GM21515 (cell line): ENCODE data around the gene LENG9.
"Not testable (repeated sequence)": the region's sequence is repeated elsewhere in the genome, so short reads cannot be mapped to it uniquely, and the experiment has no call there.

Experiments used
- ATAC-seq: cut with Tn5 transposase; IDR thresholded peaks from one replicate; pipeline ENCODE4 v1.9.1; 2021; ENCODE audit not compliant: unreplicated experiment

Gene LENG9

DNA sequence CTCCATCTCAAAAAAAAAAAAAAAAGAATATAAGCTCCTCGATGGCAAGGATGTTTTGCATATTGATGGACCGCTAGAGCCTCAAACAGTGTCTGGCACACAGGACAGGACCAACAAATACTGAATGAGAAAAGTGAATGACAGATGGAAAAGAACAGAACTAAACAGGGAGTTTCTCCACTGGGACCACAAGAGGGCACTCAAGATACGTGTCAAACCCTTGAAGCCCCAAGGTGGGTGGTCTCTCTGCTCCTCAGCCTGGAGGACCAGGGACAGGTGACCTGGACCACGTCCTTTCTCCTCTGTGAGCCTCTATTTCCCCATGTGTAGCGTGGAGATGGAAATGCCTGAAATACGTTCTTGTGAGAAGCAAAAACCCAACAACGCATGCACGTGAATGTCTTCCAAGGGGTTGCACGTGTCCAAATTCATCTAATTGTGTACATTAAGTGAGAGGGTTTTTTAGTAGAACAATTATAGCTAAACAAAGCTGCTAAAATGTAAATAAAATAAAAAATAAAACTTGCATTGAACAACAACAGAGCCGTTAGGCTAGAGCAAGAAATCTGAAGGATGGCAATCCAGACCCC lies 15.2 kb upstream of the LENG9 start:
- ATAC-seq = no peak

DNA sequence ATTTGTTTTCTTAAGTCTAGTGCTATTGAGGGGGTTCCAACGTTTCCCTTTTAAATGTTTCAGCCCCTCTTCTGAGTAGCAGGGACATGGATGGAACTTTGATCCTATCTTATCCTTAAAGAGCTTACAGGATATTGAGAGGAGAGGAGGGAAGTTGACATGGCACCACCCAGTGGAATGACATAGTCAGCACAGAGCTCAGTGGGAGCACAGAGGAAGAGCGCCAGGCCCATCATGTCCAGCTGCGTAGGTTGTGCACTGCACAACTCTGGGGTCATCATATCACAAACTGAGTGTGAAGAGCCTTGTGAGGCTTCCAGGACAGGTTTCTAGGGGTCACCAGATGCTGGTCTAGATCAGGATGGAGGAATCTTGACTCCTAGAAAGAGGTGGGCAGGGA lies 14.1 kb upstream of the LENG9 start:
- ATAC-seq = no peak

DNA sequence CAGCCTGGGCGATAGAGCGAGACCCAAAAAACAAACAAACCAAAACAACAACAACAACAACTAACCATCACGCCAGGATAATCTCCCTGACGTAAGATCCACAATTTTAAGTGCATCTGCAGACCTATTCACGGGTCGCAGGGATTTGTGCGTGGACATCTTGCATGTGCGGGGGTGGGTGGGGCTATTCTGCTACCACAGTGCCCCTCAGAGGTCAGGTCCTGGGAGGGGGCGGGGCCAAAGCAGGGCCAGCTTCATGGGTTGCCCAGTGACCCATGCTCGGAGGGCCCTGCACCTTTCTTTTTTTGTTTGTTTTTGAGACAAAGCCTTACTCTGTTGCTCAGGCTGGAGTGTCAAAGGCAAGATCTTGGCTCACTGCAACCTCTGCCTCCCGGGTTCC lies 12.1 kb upstream of the LENG9 start:
- no peak for ATAC-seq

DNA sequence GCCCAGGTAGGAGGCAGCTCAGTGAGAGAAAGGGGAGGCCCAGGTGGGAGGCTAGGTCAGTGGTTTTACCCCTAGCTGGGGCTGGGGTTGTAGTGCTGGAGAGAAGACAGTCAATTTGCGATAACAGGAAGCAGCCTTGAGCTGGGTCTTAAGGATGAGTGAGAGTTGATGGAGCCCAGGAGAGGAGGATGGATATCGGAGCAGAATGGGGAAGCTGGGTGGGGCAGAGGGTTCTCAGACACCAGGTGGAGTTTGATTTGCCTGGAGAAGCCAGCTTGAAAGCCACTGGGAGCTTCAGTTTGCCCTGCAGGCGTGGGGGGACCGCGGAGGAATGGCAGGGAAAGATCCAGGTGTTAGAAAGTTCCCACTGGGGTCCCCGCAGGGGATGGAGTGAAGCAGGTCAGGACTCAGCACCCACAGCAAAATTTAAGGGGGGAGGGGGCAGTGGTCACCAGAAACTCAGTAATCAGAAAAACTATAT lies 10.4 kb upstream of the LENG9 start:
- ATAC-seq = no peak

DNA sequence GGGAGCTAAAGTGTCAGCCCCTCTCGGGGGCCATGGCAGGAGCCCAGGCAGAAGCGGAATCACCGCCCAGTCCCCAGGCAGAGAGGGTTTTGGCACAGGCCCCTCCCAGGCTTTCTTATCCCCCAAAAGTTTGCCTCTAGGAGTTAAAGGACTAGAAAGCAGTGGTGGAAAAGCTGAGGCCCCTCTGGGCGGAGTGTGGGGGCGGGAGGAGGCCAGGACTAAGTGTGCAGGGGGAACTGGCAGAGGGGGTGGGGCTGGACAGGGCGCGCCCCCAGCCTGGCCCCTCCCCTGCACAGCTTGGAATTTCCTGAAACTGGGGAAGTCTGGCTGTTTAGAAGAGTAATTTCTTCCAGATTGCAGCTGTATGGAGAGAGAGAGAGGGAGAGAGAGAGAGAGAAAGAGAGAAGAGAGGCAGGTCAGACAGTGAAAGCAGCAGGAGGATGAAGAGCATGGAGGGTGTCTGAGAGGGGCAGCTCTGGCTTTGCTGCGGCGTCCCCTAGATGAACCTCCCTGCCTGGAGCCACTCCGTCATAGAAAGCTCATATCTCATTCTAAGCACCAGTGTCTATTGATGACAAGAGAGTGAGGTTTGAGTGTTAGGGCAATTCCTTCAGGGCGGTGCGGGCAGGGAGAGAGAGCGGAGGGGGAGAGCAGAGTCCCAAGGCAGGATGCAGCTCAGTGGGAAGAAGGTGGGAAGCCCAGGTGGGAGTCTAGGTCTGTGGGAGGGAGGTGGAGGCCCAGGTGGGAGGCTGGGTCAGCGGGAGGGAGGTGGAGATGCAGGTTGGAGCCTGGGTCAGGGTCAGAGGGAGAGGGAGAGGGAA lies 9.7 kb upstream of the LENG9 start, which contains the start of gene CDC42EP5:
TSS of gene CDC42EP5 (minus strand) at position 226 of the 821 bp plus-strand sequence. CDS start 7,749 bp downstream, outside the sequence.
- ATAC-seq = no peak

DNA sequence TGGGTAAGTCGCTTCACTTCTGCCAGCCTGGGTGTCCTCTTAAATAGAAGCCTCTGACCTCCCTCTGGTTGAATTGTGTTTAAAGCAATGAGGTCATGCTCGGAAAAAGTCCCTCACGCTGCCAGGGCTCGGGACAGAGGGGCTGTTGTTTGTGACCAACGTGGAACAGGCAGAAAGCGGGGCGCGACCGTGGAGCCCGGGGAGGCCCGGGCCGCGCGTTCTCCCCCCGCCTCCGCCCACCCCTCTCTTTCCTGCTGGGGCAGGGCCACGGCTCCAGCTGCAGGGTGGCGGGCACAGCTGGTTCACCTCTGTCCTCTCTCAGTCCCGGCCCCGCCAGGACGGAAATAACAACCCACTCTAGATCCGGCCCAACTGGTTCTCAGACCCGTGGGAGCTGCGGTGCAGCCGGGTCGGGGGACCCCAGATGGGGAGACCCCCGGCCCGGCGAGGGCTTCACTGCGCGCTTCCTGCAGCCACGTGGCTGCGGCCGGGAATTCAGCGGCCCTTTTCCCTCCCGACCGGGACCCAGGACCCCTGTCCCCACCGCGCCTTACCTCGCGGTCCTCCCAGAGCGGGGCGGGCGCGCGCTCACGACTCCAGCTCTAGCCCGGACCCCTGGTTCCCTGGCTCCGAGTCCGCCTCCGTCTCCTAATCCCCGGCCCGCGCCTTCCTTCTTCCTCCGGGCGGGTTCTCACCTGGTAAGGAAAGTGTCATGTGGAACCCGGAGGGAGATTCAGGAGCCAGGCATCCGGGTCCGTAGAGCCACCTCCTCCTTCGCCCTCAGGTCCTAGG lies 7.6 kb upstream of the LENG9 start:
- no peak for ATAC-seq

DNA sequence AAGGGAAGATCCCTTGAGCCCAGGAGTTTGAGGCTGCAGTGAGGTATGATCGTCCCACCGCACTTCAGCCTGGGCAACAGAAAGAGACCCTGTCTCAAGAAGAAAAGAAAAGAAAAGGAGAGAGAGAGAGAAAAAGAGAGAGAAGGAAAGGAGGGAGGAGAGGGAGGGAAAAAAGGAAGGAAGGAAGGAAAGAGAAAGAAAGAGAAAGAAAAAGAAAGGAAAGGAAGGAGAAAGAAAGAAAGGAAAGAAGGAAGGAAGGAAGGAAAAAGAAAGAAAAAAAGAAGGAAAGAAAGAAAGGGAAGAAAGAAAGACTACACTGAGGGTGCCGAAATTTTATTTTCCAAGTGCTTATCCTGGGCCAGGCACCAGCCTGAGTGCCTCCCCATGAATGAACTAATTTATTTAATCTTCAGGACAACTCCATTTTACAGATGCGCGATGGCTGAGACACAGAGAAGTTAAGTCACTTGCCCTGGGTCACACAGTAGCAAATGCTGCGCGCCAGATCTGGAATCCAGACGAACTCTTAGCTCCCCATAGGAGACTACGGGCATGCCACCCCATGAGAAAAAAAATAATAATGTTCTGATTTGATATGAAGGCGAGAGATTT lies 6.8 kb upstream of the LENG9 start:
- no peak for ATAC-seq

DNA sequence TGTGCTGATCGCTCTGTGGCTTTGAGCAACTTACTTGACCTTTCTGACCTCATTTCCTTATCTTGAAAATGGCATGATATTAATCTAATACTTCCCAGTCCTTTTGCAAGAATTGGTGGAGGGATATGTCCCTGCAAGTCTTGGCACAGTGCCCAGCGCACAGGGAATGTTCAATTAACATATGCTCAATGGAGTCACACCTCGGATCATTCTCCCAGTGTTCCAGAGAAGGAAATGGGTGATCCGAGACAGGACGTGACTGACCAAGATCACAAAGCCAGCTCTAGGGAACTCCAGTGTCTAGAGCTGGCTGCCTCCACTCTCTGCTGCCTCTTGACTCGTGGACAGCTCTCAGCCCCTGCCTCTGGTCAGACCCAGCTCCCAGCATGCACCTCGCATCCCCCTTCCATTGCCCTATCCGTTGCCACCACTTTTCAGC lies 5.9 kb upstream of the LENG9 start:
- no peak for ATAC-seq

DNA sequence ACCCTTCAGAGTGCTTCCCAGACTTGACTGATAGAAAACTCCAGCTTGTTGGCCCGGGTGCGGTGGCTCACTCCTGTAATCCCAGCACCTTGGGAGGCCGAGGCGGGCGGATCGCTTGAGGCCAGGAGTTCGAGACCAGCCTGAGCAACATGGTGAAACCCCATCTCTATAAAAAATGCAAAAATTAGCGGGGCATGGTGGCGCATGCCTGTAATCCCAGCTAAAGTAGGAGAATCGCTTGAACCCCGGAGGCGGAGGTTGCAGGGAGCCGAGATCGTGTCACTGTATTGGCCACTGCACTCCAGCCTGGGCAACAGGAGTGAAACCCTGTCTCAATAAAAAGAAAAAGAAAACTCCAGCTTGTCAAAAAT lies 2.5 kb upstream of the LENG9 start:
- not testable (repeated sequence) for ATAC-seq

DNA sequence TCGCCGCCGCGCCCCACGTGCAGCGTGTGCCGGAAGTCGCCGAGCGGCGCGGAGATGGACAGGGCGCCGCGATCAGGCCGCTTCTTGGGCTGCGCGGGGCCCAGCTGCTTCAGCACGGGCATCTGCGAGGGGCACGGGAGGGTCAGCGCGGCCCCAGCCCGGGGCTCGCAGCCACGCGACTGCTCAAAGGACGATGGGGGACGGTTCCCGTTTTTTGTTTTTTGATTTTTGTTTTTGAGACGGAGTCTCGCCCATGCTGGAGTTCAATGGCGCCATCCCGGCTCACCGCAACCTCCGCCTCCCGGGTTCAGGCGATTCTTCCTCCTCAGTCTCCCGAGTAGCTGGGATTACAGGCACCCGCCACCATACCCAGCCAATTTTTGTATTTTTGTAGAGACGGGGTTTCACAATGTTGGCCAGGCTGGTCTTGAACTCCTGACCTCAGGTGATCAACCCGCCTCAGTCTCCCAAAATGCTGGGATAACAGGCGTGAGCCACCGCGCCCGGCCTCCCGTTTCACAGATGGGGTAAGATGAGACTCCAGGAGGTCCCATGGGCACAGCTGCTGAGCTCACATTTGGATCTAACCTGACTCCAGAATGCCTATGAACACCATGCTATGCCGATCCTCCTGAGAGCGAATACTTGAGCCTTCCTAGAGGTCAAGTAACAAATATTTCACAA lies 2.0 kb upstream of the LENG9 start:
- ATAC-seq = no peak

DNA sequence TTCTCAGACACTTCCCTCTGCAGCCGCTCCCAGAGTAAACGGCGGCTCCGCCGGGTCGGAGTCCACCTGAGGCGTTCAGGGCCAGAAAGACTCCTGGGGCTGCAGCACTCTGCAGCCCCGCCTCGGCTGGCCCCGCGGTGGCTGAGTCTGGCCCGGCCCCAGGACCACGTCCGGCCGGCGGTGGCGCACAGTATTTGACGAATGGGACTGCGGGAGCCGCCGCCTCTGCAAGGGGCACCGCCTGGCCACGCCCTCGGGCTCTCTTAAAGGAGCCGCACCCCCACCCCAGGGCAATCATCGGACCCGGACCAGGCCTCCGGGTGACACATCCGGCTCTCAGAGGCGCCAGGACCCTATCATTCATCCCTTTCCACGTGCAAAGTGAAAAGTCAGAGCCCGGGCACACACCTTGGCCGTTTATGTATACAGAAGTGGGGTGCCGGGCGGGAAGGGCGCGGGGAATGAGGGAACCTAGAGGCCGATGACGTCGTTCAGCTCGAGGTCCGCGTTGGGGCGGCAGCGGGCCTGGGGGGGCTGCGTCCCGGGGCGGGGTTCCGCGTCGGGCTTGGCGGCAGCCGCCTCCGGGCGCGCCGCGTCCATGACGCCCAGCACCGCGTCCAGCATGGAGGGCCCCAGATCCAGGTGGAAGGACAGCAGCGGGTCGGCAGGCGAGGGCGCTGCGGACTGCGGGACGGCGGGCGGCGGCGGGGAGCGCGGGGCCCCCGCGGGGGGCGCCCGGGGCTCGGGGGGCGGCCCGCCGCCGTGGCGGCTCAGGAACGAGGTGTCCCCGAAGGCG lies 1.2 kb upstream of the LENG9 start:
- peak; percentile 41 for ATAC-seq

DNA sequence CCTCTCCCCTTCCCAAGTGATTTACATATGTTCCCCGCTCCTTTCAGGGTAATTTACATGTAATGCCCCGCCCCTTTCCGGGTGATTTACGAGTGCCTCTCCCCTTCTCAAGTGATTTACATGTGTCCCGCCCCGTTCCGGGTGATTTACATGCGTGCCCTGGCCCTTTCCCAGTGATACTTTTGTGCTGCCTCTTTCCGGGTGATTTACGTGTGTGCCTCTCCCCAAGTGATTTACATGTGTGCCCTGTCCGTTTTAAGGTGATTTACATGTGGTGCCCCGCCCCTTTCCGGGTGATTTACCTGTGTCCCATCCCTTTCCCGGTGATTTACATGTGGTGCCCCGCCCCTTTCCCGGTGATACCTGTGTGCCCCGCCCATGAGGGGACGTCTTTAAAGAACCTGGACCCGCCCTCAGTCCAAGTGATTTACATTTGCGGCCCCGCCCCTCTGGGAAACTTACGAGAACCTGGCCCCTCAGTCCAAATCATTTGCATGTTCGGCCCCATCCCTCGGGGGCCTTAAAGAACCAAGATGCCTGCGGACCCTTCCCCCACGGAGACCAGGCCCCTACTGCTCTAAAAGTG lies 559 bp upstream of the LENG9 start:
- ATAC-seq = peak; percentile 36

DNA sequence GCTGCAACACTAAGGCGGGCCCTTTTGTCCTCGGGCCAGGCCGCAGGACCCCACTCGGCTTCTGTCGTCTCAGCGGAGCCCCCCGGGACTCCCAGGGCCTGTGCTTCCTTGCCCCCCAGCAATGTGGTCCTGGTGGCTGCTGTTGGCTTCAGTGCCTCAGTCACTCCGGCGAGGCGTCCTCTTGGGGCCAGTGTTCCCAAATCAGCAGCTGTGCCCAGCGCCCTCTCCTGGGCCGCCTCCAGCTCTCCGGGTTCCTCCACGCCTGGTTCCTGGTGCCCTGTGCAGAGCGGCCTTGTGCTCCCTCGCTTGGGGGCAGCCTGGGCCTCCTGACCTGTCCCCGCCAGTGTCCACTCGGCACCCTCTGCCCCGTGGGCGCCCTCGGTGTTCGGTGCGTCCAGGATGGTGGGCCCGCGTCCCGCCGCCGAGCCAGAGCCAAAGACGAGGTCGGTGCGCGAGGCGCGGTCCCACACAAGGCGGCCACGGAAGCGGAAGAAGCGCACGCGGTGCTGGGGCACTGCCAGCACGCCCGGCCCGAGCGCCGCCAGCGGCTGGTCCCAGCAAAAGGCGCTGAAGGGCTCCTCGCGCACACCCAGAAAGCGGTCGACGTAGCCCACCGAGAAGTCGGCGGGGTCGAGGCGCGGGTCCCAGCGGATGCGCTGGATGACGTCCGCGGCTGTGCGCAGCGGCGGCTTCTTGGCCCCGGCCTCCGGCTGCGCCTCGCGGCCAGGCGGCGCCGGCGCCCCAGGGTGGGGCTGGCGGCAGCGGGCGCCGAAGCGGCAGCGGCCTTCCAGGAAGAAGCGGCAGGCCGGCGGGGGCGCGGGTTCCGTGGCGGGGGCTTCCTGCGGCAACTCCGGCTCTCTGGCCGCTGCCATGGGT lies 685 bp downstream of the LENG9 start:
- ATAC-seq = peak; percentile 13

DNA sequence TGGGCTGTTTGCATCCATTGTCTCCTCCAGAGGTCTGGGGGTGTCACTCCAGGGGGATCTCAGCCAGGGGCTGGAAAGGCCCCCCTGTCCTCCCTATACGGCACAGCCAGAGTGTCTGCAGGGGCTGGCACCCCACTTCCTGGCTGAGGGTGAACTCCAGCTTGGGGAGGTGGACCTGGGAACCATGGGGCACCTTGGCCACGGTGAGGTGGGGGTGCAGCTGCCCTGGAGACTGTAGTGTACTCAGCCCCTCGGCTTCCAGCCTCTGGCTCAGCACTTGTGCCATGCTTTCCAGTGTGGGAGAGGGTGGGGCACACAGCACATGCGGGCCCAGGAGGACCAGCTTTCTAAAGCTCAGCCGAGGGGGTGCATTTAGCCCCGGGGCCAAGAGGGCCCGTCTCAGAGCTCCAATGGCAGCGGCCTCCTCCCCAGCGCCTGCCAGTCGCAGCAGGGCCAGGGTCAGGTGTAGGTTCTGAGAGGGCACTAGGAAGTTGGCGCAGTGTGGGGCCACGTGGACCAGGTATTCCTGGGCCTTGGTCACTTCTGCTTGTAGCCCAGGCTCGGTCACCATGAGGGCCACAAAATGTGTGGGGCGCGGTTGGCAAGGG lies 1.4 kb downstream of the LENG9 start:
- ATAC-seq = no peak

DNA sequence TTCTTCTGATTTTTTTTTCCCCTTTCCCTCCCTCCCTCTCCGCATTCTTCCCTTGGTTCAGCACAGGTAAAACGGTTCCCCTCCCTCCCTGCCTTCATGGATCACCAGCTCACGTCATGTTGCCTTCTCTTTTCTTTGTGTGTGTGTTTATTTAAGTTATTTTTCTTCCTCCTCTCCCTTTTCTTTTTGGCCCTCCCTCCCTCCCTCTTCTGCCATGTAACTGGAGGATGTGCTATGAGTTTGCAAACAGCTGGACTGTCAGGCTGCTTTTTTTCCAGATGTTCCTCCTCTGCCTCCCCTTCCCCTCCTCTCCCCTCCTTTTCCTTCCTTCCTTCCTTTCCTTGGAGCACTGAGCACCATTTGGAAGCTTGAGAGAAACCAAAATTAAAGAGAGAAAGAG lies 2.0 kb downstream of the LENG9 start:
- no peak for ATAC-seq

DNA sequence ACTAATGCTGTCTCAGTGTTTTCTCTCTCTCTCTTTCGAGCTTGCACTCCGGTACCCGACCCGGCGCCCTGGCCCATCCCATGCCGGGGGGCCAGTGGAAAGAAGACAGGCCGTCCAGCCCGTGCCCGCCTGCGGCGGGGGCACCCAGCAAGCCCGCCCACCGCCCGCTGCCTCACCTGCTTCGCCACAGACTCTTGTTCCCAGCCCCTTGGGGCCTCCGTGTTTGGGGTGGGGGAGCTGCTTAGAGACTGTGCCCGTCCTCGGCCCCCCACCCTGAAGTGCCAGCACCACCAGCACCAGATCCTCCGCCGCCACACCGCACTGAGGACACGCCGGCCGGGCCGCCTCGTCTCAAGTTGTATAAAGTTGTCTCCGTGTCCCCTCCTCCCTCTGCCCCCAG lies 2.4 kb downstream of the LENG9 start:
- no peak for ATAC-seq

DNA sequence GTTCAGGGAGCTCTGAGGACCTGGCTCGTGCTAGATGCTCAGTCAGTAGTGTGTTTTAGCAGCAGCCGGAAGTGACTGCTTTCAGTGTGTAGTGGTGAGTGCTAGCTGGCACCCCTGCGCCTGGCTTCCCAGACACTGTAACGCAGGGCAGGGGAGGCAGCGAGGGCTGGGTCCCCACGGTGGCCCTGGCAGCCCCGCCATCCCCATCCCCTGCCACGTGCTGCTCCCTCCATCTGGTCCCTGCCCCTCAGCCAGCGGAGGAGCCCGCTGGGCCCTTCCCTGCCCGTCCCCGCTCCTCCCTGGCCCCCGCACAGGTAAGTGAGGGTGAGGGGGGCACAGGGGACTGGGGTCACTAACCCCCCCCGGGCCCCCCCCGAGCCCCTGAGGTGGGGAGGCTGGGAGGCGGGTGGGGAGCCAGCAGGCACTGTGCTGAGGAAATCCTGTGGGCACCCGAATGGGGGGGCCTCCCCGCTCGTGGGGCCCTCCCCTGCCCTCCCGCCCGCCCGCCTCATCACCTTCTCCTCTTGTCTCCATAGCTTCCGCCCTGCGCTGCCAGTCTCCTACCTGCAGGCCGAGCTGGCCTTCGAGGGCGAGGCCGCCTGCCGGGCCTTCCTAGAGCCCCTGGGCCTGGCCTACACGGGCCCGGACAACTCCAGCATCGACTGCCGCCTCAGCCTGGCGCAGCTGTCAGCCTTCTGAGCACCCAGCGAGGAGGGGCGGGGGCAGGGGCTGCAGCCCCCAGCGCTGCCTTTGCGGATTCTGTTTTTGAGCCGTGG lies 3.2 kb downstream of the LENG9 start:
- ATAC-seq = no peak
